ENCODE results near the gene BEST1. TPM values are rescaled to one million over a fixed set of nuclear protein-coding genes. Genes with fewer than 3 reads are reported as not detected.
A peak's percentile ranks its signal among the peaks of the same experiment; 100 is the strongest.
"Not testable (repeated sequence)": the region's sequence is repeated elsewhere in the genome, so short reads cannot be mapped to it uniquely, and the experiment has no call there.

The BEST1 gene
- total RNA-seq, 1 experiment from 2014 or later: 0.81 TPM

DNA sequence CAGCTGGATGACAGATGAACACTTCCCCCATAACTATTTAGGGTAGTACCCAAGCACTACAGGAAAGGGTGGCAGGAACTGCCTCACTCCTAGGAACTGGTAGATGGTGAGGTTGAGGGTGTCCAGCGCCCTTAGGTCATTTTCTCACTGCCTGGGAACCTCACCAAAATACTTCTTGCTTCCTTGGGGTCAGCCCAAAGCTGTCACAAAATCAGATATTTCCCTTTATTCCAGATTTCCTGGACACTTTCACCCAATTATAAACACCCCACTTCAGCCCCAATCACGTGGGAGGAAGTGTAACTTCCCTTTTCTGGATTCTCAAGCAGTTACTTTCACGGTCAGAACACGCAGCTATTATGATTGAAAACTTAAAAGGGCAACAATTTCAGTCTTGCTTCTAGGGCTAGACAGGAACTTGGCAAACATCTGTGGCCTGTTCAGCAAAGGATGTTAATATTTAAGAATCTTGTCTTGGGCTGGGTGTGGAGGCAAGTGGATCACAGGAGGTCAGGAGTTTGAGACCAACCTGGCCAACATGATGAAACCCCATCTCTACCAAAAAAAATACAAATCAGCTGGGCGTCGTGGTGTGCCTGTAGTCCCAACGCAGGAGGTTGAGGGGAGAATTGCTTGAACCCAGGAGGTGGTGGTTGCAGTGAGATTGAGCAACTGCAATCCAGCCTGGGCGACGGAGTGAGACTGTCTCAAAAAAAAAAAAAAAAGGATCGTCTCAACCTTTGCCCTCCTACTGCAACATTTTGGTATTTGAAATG, 13.3 kb downstream of the BEST1 start:
- H3K36me3 ChIP-seq (ENCODE audit: low read depth): peaks cover 31% of the 10 kb centered on the region
- H3K9me2 ChIP-seq (ENCODE audit: insufficient read depth): no peaks in the 10 kb centered on the region
- no TSS peak for BruUV-seq (replicated peaks)
- peaks cover 34% of the 10 kb centered on the region for H4K20me1 ChIP-seq (ENCODE audit: insufficient read depth)
- peak overlapping the region; percentile 99 for H3K4me2 ChIP-seq
- peaks cover 85% of the 10 kb centered on the region for H3F3A ChIP-seq (ENCODE audit: insufficient read depth, low read depth)
- POLR2A ChIA-PET (ENCODE audit: unreplicated experiment): interaction anchor here (0.7 kb wide), 1 partner anchor 91 kb away, joined by 4 read pairs; no protein-coding TSS in a partner anchor
- peaks cover 49% of the 10 kb centered on the region for H3K79me2 ChIP-seq (ENCODE audit: low read depth)
- H3K27ac ChIP-seq: peak overlapping the region; percentile 99
- CTCF ChIA-PET: no interaction called here
- DNase-seq: peak in 1 of 2 experiments; percentile 81
- H3K27me3 ChIP-seq (ENCODE audit: insufficient read depth, low read depth): no peaks in the 10 kb centered on the region
- no peak overlapping the region for H2AFZ ChIP-seq
- H3K9me3 ChIP-seq (ENCODE audit: insufficient read depth, low read depth): no peaks in the 10 kb centered on the region
- intact Hi-C loops (cut with micrococcal nuclease; ENCODE audit: unreplicated experiment): loop anchor here (2.0 to 5.0 kb wide), 2 partner anchors 66 to 91 kb away; no protein-coding TSS in a partner anchor
- peak overlapping the region; percentile 97 for H3K4me3 ChIP-seq
- H3K4me1 ChIP-seq (replicated peaks; ENCODE audit: insufficient read depth): peaks cover 54% of the 10 kb centered on the region
- TF ChIP-seq, protein P1, sequence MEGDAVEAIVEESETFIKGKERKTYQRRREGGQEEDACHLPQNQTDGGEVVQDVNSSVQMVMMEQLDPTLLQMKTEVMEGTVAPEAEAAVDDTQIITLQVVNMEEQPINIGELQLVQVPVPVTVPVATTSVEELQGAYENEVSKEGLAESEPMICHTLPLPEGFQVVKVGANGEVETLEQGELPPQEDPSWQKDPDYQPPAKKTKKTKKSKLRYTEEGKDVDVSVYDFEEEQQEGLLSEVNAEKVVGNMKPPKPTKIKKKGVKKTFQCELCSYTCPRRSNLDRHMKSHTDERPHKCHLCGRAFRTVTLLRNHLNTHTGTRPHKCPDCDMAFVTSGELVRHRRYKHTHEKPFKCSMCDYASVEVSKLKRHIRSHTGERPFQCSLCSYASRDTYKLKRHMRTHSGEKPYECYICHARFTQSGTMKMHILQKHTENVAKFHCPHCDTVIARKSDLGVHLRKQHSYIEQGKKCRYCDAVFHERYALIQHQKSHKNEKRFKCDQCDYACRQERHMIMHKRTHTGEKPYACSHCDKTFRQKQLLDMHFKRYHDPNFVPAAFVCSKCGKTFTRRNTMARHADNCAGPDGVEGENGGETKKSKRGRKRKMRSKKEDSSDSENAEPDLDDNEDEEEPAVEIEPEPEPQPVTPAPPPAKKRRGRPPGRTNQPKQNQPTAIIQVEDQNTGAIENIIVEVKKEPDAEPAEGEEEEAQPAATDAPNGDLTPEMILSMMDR (conservative IDR thresholded peaks at IDR 0.05): no peak
- no peak for TF ChIP-seq EZH2 (IDR thresholded peaks at IDR 0.05; ENCODE audit: low read depth)

DNA sequence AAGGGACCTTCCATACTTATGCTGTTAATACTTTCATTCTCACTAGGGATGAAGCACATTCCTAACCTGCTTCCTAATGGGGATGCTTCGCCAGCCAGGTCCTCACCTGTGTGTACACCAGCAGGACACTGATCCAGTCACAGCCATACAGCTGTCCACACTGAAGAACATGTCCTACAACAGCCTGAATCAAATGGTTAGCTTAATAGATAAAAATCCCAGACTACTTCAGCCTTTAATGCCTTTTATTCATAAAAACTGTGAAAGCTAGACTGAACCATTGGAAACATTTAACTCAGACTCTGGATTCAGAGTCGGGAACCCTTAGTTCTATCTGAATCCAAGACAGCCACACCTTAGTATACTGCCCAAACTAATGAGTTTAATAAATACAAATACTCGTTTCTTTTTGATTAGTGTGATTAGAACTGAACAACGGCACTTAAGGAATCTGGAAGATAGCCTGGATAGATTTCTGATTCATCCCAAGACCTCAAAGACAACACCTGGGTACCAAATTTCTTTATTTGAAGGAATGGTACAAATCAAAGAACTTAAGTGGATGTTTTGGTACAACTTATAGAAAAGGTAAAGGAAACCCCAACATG, 14.0 kb downstream of the BEST1 start:
- Histone ChIP-seq H2AFZ (no peak overlapping the region), H3K4me3 (peak overlapping the region; percentile 97), H4K20me1 (ENCODE audit: insufficient read depth) (peaks cover 34% of the 10 kb centered on the region), H3K27me3 (ENCODE audit: insufficient read depth, low read depth) (no peaks in the 10 kb centered on the region), H3K27ac (peak overlapping the region; percentile 99), H3K79me2 (ENCODE audit: low read depth) (peaks cover 56% of the 10 kb centered on the region), H3K9me3 (ENCODE audit: insufficient read depth, low read depth) (no peaks in the 10 kb centered on the region), H3K4me2 (peak overlapping the region; percentile 99), H3K36me3 (ENCODE audit: low read depth) (peaks cover 31% of the 10 kb centered on the region), H3K9me2 (ENCODE audit: insufficient read depth) (no peaks in the 10 kb centered on the region), H3F3A (ENCODE audit: insufficient read depth, low read depth) (peaks cover 85% of the 10 kb centered on the region), H3K4me1 (replicated peaks; ENCODE audit: insufficient read depth) (peaks cover 53% of the 10 kb centered on the region)
- no peak for DNase-seq
- BruUV-seq (replicated peaks): no TSS peak
- ChIA-PET CTCF (no interaction called here), POLR2A (ENCODE audit: unreplicated experiment) (interaction anchor here (0.6 to 0.7 kb wide), 3 partner anchors 25 to 922 kb away, joined by 3 to 15 read pairs (median 4); no protein-coding TSS in a partner anchor)
- TF ChIP-seq, protein P1 (conservative IDR thresholded peaks at IDR 0.05): no peak
- no peak for TF ChIP-seq EZH2 (IDR thresholded peaks at IDR 0.05; ENCODE audit: low read depth)
- intact Hi-C loops (cut with micrococcal nuclease; ENCODE audit: unreplicated experiment): loop anchor here (5.0 kb wide), 1 partner anchor 67 kb away; no protein-coding TSS in a partner anchor

DNA sequence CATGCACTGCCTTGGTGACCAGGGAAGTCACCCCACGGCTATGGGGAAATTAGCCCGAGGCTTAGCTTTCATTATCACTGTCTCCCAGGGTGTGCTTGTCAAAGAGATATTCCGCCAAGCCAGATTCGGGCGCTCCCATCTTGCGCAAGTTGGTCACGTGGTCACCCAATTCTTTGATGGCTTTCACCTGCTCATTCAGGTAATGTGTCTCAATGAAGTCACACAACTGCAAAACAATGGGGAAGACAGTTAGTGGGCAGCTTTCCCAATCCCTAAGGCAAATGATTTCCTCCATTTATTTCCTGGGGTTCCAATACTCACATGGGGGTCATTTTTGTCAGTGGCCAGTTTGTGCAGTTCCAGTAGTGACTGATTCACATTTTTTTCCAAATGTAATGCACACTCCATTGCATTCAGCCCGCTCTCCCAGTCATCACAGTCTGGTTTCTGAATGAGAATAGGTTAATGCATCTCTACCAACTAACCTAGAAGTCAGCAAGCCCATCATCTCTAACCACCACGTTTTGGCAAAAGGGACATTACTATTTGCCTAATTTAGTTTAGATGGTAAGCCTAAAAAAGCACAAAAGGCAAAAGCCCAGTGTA, 14.6 kb downstream of the BEST1 start:
- not testable (repeated sequence) for BruUV-seq (replicated peaks); H3K27me3 ChIP-seq (ENCODE audit: insufficient read depth, low read depth); H3K9me3 ChIP-seq (ENCODE audit: insufficient read depth, low read depth); H2AFZ ChIP-seq; H3K9me2 ChIP-seq (ENCODE audit: insufficient read depth)
- Histone ChIP-seq H3K4me1 (replicated peaks; ENCODE audit: insufficient read depth) (peaks cover 53% of the 10 kb centered on the region), H4K20me1 (ENCODE audit: insufficient read depth) (peaks cover 34% of the 10 kb centered on the region), H3F3A (ENCODE audit: insufficient read depth, low read depth) (peaks cover 85% of the 10 kb centered on the region), H3K4me2 (peak overlapping the region; percentile 99), H3K36me3 (ENCODE audit: low read depth) (peaks cover 31% of the 10 kb centered on the region), H3K4me3 (peak overlapping the region; percentile 97), H3K79me2 (ENCODE audit: low read depth) (peaks cover 62% of the 10 kb centered on the region), H3K27ac (peak overlapping the region; percentile 99)
- intact Hi-C loops (cut with micrococcal nuclease; ENCODE audit: unreplicated experiment): loop anchor here (5.0 kb wide), 2 partner anchors 67 to 893 kb away; no protein-coding TSS in a partner anchor
- ChIA-PET CTCF (interaction anchor here (1.1 kb wide), 1 partner anchor 90 kb away, joined by 3 read pairs; no protein-coding TSS in a partner anchor), POLR2A (ENCODE audit: unreplicated experiment) (interaction anchor here (0.5 to 0.6 kb wide), 3 partner anchors 25 to 921 kb away, joined by 3 to 15 read pairs (median 8); no protein-coding TSS in a partner anchor)
- DNase-seq: peak; percentile 64 to 71

All from PC-9 (cell line).